GM08714 (cell line): Measurements from ENCODE around the gene SIGLEC7.

ENCODE experiments used
- H3K4me3 ChIP-seq: fragments of 200-500 bp; sonication (Bioruptor generic); 2 replicates; pipeline ENCODE4 v1.5.1; 2014; ENCODE audit warnings: mild to moderate bottlenecking, low read length, inconsistent platforms
- ZNF274 ChIP-seq: IDR thresholded peaks from 2 replicates; pipeline ENCODE4 v1.6.1; 2012; ENCODE audit warnings: mild to moderate bottlenecking, low read depth, low read length

Gene SIGLEC7

GRCh38 chr19:51124216-51124615, 17.9 kb upstream of the SIGLEC7 start:
- H3K4me3 ChIP-seq: no peak overlapping the region
- TF ChIP-seq ZNF274: no peak

- no peak for TF ChIP-seq ZNF274
- H3K4me3 ChIP-seq: no peak within 1 kb of the TSS
These were observed 17.4 kb upstream of the SIGLEC7 start, which contains the start of gene SIGLEC9 for GRCh38 chr19:51124729-51125128. Gene SIGLEC9, plus strand, starts transcription at chr19:51124906. Its CDS starts 69 bp downstream, at chr19:51124975.

GRCh38 chr19:51125421-51126075, 16.6 kb upstream of the SIGLEC7 start:
- H3K4me3 ChIP-seq: no peak overlapping the region

GRCh38 chr19:51127032-51127431, 15.1 kb upstream of the SIGLEC7 start:
- H3K4me3 ChIP-seq: no peak overlapping the region
- TF ChIP-seq ZNF274: no peak

More at GRCh38 chr19:51125421-51126075, 16.6 kb upstream of the SIGLEC7 start:
- no peak for TF ChIP-seq ZNF274

- TF ChIP-seq ZNF274: no peak
These were observed 14.3 kb upstream of the SIGLEC7 start for GRCh38 chr19:51127755-51128154.

GRCh38 chr19:51128227-51128626, 13.9 kb upstream of the SIGLEC7 start:
- no peak for TF ChIP-seq ZNF274
- no peak overlapping the region for H3K4me3 ChIP-seq

More at GRCh38 chr19:51127755-51128154, 14.3 kb upstream of the SIGLEC7 start:
- no peak overlapping the region for H3K4me3 ChIP-seq

GRCh38 chr19:51129716-51130115, 12.4 kb upstream of the SIGLEC7 start:
- no peak overlapping the region for H3K4me3 ChIP-seq
- no peak for TF ChIP-seq ZNF274

GRCh38 chr19:51131780-51132680, 10.1 kb upstream of the SIGLEC7 start:
- no peak for TF ChIP-seq ZNF274
- no peak overlapping the region for H3K4me3 ChIP-seq

GRCh38 chr19:51135004-51135403, 7.1 kb upstream of the SIGLEC7 start:
- no peak for TF ChIP-seq ZNF274
- H3K4me3 ChIP-seq: no peak overlapping the region

GRCh38 chr19:51135986-51136762, 5.9 kb upstream of the SIGLEC7 start:
- no peak for TF ChIP-seq ZNF274

GRCh38 chr19:51136851-51137551, 5.1 kb upstream of the SIGLEC7 start:
- no peak for TF ChIP-seq ZNF274
- no peak overlapping the region for H3K4me3 ChIP-seq

More at GRCh38 chr19:51135986-51136762, 5.9 kb upstream of the SIGLEC7 start:
- H3K4me3 ChIP-seq: no peak overlapping the region

GRCh38 chr19:51137792-51138425, 4.2 kb upstream of the SIGLEC7 start:
- H3K4me3 ChIP-seq: no peak overlapping the region
- TF ChIP-seq ZNF274: no peak

GRCh38 chr19:51138549-51138979, 3.5 kb upstream of the SIGLEC7 start:
- H3K4me3 ChIP-seq: no peak overlapping the region
- no peak for TF ChIP-seq ZNF274
